Measurements from ENCODE around the gene TNS4.

DNA sequence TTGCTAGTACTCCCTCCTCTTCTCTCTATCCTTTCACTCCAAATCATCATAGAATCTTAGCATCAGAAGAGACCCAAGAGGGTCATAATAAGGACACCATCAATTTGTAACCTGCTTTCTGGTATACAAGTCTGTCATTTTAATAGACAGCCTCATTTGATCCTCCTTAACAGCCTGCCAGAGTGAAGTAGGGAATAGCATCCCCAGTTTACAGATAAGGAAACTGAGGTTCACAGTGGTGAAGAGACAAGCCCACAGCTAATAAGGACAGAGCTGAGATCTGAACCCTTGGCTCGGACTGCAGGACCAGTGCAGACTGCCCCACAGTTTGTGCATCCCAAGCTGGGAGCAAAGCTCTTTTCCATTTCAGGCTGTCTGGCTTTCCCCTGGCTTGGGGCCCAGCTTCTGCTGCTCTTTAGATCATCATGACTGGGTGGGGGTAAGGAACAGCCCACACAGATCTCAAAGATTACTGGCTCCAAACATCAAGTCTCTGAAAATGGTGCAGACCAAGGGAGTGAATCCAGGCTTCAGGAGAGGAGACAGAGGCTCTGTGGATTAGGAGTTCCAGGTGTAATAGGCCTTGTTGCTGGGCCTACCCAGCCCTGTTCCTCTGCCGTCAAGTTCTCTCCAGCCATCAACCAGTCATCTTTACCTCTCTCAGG lies 68.4 kb downstream of the TNS4 start:
- TF ChIP-seq SMARCC2 (IDR thresholded peaks at IDR 0.05; ENCODE audit: low read depth), result no peak
- TF ChIP-seq, protein P1, sequence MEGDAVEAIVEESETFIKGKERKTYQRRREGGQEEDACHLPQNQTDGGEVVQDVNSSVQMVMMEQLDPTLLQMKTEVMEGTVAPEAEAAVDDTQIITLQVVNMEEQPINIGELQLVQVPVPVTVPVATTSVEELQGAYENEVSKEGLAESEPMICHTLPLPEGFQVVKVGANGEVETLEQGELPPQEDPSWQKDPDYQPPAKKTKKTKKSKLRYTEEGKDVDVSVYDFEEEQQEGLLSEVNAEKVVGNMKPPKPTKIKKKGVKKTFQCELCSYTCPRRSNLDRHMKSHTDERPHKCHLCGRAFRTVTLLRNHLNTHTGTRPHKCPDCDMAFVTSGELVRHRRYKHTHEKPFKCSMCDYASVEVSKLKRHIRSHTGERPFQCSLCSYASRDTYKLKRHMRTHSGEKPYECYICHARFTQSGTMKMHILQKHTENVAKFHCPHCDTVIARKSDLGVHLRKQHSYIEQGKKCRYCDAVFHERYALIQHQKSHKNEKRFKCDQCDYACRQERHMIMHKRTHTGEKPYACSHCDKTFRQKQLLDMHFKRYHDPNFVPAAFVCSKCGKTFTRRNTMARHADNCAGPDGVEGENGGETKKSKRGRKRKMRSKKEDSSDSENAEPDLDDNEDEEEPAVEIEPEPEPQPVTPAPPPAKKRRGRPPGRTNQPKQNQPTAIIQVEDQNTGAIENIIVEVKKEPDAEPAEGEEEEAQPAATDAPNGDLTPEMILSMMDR (IDR thresholded peaks at IDR 0.05 in 2 of 3, conservative IDR thresholded peaks at IDR 0.05 in 1 of 3; ENCODE audit: insufficient read depth in 2 of 3, low read depth in 1 of 3, low read length in 3 of 3), result no peak
- TF ChIP-seq, protein P2, sequence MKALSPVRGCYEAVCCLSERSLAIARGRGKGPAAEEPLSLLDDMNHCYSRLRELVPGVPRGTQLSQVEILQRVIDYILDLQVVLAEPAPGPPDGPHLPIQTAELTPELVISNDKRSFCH (CRISPR knock-in tag; IDR thresholded peaks at IDR 0.05), result no peak
- TF ChIP-seq, protein P2 (tag; IDR thresholded peaks at IDR 0.05), result no peak
- no peak for TF ChIP-seq NBN (IDR thresholded peaks at IDR 0.05; ENCODE audit: low read depth)
- TF ChIP-seq, protein P3, sequence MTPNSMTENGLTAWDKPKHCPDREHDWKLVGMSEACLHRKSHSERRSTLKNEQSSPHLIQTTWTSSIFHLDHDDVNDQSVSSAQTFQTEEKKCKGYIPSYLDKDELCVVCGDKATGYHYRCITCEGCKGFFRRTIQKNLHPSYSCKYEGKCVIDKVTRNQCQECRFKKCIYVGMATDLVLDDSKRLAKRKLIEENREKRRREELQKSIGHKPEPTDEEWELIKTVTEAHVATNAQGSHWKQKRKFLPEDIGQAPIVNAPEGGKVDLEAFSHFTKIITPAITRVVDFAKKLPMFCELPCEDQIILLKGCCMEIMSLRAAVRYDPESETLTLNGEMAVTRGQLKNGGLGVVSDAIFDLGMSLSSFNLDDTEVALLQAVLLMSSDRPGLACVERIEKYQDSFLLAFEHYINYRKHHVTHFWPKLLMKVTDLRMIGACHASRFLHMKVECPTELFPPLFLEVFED (CRISPR knock-in tag; conservative IDR thresholded peaks at IDR 0.05), result no peak

Measured in K562 (cell line).